IMR-90 (cell line): Measurements from ENCODE around the gene SEH1L. TPM values are rescaled to one million over a fixed set of nuclear protein-coding genes. Genes with fewer than 3 reads are reported as not detected.

Experiments used
- ATAC-seq: fragments of 200-7000 bp; cut with Tn5 transposase; 2 replicates; pipeline ENCODE4 v1.9.1; 2020; ENCODE audit warnings: low read depth, mild to moderate bottlenecking, moderate library complexity
- BruUV-seq: library from RNA; stranded (reverse); fragments of 400-500 nt; replicated peaks from 2 replicates; lab custom pipeline; 2021; lab: Mats Ljungman, UMichigan
- CTCF ChIA-PET: fragments of 300-600 bp; formaldehyde crosslinking; extraction: SDS; loops from one replicate; lab custom pipeline; 2021; ENCODE audit warnings: antibody characterized with exemption; lab: Yijun Ruan, JAX
- POLR2A ChIA-PET: fragments of 300-600 bp; sonication (Branson Sonifier 250); formaldehyde crosslinking; loops from one replicate; lab custom pipeline; 2022; ENCODE audit warnings: antibody characterized with exemption; ENCODE audit not compliant: unreplicated experiment; lab: Charles Lee
- DNase-seq: peaks from one replicate; pipeline ENCODE4 v3.0.0; 2013
- H2AFZ ChIP-seq: replicated peaks from 2 replicates; pipeline ENCODE3; 2013; ENCODE audit warnings: low read length, mild to moderate bottlenecking; ENCODE audit not compliant: poor library complexity
- H2AK5ac ChIP-seq: 2 replicates; pipeline ENCODE4 v1.6.1; 2013; ENCODE audit warnings: low read depth, low read length, inconsistent platforms
- H2AK9ac ChIP-seq: replicated peaks from 2 replicates; pipeline ENCODE3; 2013; ENCODE audit warnings: mild to moderate bottlenecking, low read depth, low read length, moderate library complexity; ENCODE audit not compliant: poor library complexity
- H2BK120ac ChIP-seq: 2 replicates; pipeline ENCODE4 v1.6.1; 2013; ENCODE audit warnings: low read depth, low read length, inconsistent platforms
- H2BK15ac ChIP-seq: 3 replicates; pipeline ENCODE4 v1.6.1; 2013; ENCODE audit warnings: low read depth, low read length, inconsistent platforms
- H2BK20ac ChIP-seq: 2 replicates; pipeline ENCODE4 v1.6.1; 2013; ENCODE audit warnings: low read depth, mild to moderate bottlenecking, inconsistent platforms, low read length, moderate library complexity
- H2BK5ac ChIP-seq: 2 replicates; pipeline ENCODE4 v1.6.1; 2013; ENCODE audit warnings: mild to moderate bottlenecking, low read depth, low read length, inconsistent platforms; ENCODE audit not compliant: poor library complexity, severe bottlenecking
- H3K14ac ChIP-seq: replicated peaks from 2 replicates; pipeline ENCODE4 v1.6.1; 2013; ENCODE audit warnings: low read depth, low read length, inconsistent platforms
- H3K18ac ChIP-seq: 2 replicates; pipeline ENCODE4 v1.6.1; 2013; ENCODE audit warnings: low read depth, low read length, control low read depth
- H3K23ac ChIP-seq: 2 replicates; pipeline ENCODE4 v1.6.1; 2013; ENCODE audit warnings: low read depth, low read length, inconsistent platforms
- H3K27ac ChIP-seq: 2 replicates; pipeline ENCODE4 v1.5.1; 2013; ENCODE audit warnings: mild to moderate bottlenecking, control low read depth, low read length; ENCODE audit not compliant: insufficient read depth
- H3K27me3 ChIP-seq: 2 replicates; pipeline ENCODE4 v1.6.1; 2013; ENCODE audit warnings: low read length; ENCODE audit not compliant: control insufficient read depth, insufficient read depth
- H3K36me3 ChIP-seq: 2 replicates; pipeline ENCODE4 v1.6.1; 2013; ENCODE audit warnings: low read length, mixed read lengths; ENCODE audit not compliant: control insufficient read depth, insufficient read depth
- H3K4ac ChIP-seq: 2 replicates; pipeline ENCODE4 v1.6.1; 2013; ENCODE audit warnings: low read depth, low read length, inconsistent platforms
- H3K4me1 ChIP-seq: 2 replicates; pipeline ENCODE4 v1.6.1; 2013; ENCODE audit warnings: low read length, mixed read lengths; ENCODE audit not compliant: control insufficient read depth, insufficient read depth
- H3K4me2 ChIP-seq: 2 replicates; pipeline ENCODE4 v1.6.1; 2013; ENCODE audit warnings: low read depth, mild to moderate bottlenecking, control low read depth, low read length, moderate library complexity
- H3K4me3 ChIP-seq: 2 replicates; pipeline ENCODE4 v1.5.1; 2013; ENCODE audit warnings: low read depth, mild to moderate bottlenecking, control low read depth, low read length, moderate library complexity; ENCODE audit not compliant: insufficient read depth
- H3K56ac ChIP-seq: 2 replicates; pipeline ENCODE4 v1.6.1; 2013; ENCODE audit warnings: low read length, inconsistent platforms; ENCODE audit not compliant: insufficient read depth; ENCODE audit errors: extremely low read depth
- H3K79me1 ChIP-seq, 2 experiments: 2 replicates each; pipeline ENCODE4 v1.6.1; 2013; ENCODE audit warnings: low read length in 2 of 2, inconsistent platforms in 1 of 2, low read depth in 1 of 2
- H3K9ac ChIP-seq: 2 replicates; pipeline ENCODE4 v1.6.1; 2013; ENCODE audit warnings: low read depth, low read length, control low read depth
- H3K9me1 ChIP-seq: 2 replicates; pipeline ENCODE4 v1.6.1; 2013; ENCODE audit warnings: low read length, inconsistent platforms; ENCODE audit not compliant: insufficient read depth
- H3K9me3 ChIP-seq: 2 replicates; pipeline ENCODE4 v1.6.1; 2013; ENCODE audit warnings: low read length; ENCODE audit not compliant: control insufficient read depth, insufficient read depth
- H4K20me1 ChIP-seq: 2 replicates; pipeline ENCODE4 v1.6.1; 2013; ENCODE audit warnings: low read length, inconsistent platforms; ENCODE audit not compliant: insufficient read depth
- H4K5ac ChIP-seq: 2 replicates; pipeline ENCODE4 v1.6.1; 2013; ENCODE audit warnings: mild to moderate bottlenecking, low read depth, low read length, control low read depth
- H4K8ac ChIP-seq, 2 experiments: 2 replicates each; pipeline ENCODE4 v1.6.1; 2013; ENCODE audit warnings: low read depth in 2 of 2, low read length in 2 of 2, control low read depth in 1 of 2, inconsistent platforms in 1 of 2
- H4K91ac ChIP-seq: 2 replicates; pipeline ENCODE4 v1.6.1; 2013; ENCODE audit warnings: low read depth, low read length, inconsistent platforms; ENCODE audit not compliant: insufficient read depth
- CHD1 ChIP-seq: IDR thresholded peaks from 2 replicates; pipeline ENCODE4 v1.6.1; 2012; ENCODE audit warnings: low read depth, low read length, improper control_type of control experiment
- RFX5 ChIP-seq: IDR thresholded peaks from 2 replicates; pipeline ENCODE4 v1.8.0; 2012; ENCODE audit warnings: low read depth, mild to moderate bottlenecking, low read length, moderate library complexity
- WGBS, 2 experiments: methylation state at CpG; one replicate each; pipeline versions ENCODE4 v1.1.5 to v1.1.7; 2013; ENCODE audit warnings: missing lambda C conversion rate in 2 of 2; ENCODE audit not compliant: insufficient read length in 1 of 2; ENCODE audit errors: extremely low coverage in 2 of 2; 5-methylcytosine and 5-hydroxymethylcytosine counted together
- dilution Hi-C: fragments of 300-500 bp; cut with HindIII; formaldehyde crosslinking; loops from one replicate; pipeline ENCODE4 v1.14.3; 2018; ENCODE audit warnings: low sequenced_read_pairs; ENCODE audit not compliant: unreplicated experiment
- in situ Hi-C: fragments of 300-500 bp; cut with MboI; formaldehyde crosslinking; loops from 3 replicates; pipeline ENCODE4 v1.14.3; 2019; ENCODE audit warnings: low sequenced_read_pairs, inconsistent platforms, mixed read lengths
- intact Hi-C: fragments of 100-400 bp; cut with micrococcal nuclease; formaldehyde crosslinking; loops from 2 replicates; pipeline ENCODE4 v1.10.0; 2022
- polyA plus RNA-seq, 3 experiments: library from polyadenylated mRNA; depleted of rRNA; stranded (reverse); fragments of >200 nt; gene quantifications; 2 replicates each; pipeline ENCODE4 v1.2.3, GENCODE V29; 2012; ENCODE audit warnings: low replicate concordance in 1 of 3
- total RNA-seq: library from RNA; depleted of rRNA; stranded (reverse); fragments of >200 nt; gene quantifications from 2 replicates; pipeline ENCODE4 v1.2.3, GENCODE V29; 2012
- TF ChIP-seq, protein P1 (sequence below): conservative IDR thresholded peaks from 2 replicates; pipeline ENCODE4 v1.5.1; 2012; ENCODE audit warnings: mild to moderate bottlenecking, low read depth, low read length, improper control_type of control experiment

The SEH1L gene
- total and polyA plus RNA-seq, 2 of the 4 experiments (the other 2 are of a cell fraction): 27.6 to 45.5 TPM

DNA sequence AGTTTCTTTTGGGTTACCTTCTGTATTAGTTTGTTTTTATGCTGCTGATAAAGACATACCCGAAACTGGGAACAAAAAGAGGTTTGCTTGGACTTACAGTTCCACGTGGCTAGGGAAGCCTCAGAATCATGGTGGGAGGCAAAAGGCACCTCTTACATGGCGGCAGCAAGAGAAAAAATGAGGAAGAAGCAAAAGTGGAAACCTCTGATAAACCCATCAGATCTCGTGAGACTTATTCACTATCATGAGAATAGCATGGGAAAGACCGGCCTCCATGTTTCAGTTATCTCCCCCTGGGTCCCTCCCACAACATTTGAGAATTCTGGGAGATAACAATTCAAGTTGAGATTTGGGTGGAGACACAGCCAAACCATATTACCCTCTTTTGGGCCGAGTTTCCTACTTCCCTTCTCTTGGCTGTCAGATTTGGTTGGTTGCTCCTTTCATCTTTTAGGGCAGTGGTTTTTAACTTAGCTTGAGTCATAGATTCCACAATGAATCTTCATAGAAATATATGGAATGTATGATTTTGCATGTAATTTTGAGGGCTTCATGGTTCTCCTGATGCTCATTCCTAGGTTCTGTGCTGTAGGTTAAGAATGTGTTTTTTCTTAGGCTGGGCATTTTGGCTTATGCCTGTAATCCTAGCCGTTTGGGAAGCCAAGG lies 87.6 kb downstream of the SEH1L start:
- Histone ChIP-seq H3K14ac (no peak overlapping the region), H3K79me1 (peaks cover 33 to 42% of the 10 kb centered on the region in 2 experiments), H3K4me3 (no peak overlapping the region), H3K36me3 (peaks cover 9% of the 10 kb centered on the region), H4K91ac (no peak overlapping the region), H2BK15ac (no peak overlapping the region), H3K23ac (no peak overlapping the region), H2BK120ac (no peak overlapping the region), H4K20me1 (no peaks in the 10 kb centered on the region), H3K18ac (no peak overlapping the region), H3K27ac (no peak overlapping the region), H2AFZ (no peak overlapping the region), H4K8ac (no peak overlapping the region), H4K5ac (no peak overlapping the region), H2BK5ac (no peak overlapping the region), H3K4me2 (no peak overlapping the region), H3K4me1 (peaks cover 15% of the 10 kb centered on the region), H2AK5ac (peak overlapping the region; percentile 20; the same call in 1 of the 2 replicates), H3K56ac (no peak overlapping the region), H2AK9ac (no peak overlapping the region), H3K4ac (no peak overlapping the region), H2BK20ac (no peak overlapping the region), H3K9me3 (no peaks in the 10 kb centered on the region), H3K9me1 (peaks cover 18% of the 10 kb centered on the region), H3K27me3 (no peaks in the 10 kb centered on the region), H3K9ac (no peak overlapping the region)
- dilution Hi-C loops (no loop called here), in situ Hi-C loops (no loop called here), intact Hi-C loops (no loop called here)
- ChIA-PET CTCF (no interaction called here), POLR2A (no interaction called here)
- TF ChIP-seq, protein P1, sequence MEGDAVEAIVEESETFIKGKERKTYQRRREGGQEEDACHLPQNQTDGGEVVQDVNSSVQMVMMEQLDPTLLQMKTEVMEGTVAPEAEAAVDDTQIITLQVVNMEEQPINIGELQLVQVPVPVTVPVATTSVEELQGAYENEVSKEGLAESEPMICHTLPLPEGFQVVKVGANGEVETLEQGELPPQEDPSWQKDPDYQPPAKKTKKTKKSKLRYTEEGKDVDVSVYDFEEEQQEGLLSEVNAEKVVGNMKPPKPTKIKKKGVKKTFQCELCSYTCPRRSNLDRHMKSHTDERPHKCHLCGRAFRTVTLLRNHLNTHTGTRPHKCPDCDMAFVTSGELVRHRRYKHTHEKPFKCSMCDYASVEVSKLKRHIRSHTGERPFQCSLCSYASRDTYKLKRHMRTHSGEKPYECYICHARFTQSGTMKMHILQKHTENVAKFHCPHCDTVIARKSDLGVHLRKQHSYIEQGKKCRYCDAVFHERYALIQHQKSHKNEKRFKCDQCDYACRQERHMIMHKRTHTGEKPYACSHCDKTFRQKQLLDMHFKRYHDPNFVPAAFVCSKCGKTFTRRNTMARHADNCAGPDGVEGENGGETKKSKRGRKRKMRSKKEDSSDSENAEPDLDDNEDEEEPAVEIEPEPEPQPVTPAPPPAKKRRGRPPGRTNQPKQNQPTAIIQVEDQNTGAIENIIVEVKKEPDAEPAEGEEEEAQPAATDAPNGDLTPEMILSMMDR: no peak
- TF ChIP-seq CHD1 (no peak), RFX5 (no peak)
- no TSS peak for BruUV-seq
- ATAC-seq (peak; percentile 41), DNase-seq (peak; percentile 44)
- no CpG with 5 or more reads among the region's 7 CpGs for WGBS, 2 experiments
